HG03558 (cell line): ENCODE data around the gene FAM90A1.
"Not testable (repeated sequence)": the region's sequence is repeated elsewhere in the genome, so short reads cannot be mapped to it uniquely, and the experiment has no call there.

Experiments
- ATAC-seq: cut with Tn5 transposase; IDR thresholded peaks from one replicate; pipeline ENCODE4 v1.9.1; 2021; ENCODE audit warnings: moderate number of reproducible peaks; ENCODE audit not compliant: unreplicated experiment; ENCODE audit errors: extremely low read depth

Gene FAM90A1

GRCh38 chr12:8234746-8235145, 7.3 kb upstream of the FAM90A1 start:
- ATAC-seq: not testable (repeated sequence)

- ATAC-seq: not testable (repeated sequence)
Observed at GRCh38 chr12:8233935-8234495, 6.6 kb upstream of the FAM90A1 start.

- ATAC-seq: not testable (repeated sequence)
Observed at GRCh38 chr12:8233300-8233855, 6.0 kb upstream of the FAM90A1 start.

GRCh38 chr12:8231666-8232608, 4.5 kb upstream of the FAM90A1 start:
- ATAC-seq: not testable (repeated sequence)

GRCh38 chr12:8231049-8231448, 3.6 kb upstream of the FAM90A1 start:
- not testable (repeated sequence) for ATAC-seq

GRCh38 chr12:8229486-8229885, 2.1 kb upstream of the FAM90A1 start:
- not testable (repeated sequence) for ATAC-seq

- not testable (repeated sequence) for ATAC-seq
Observed at GRCh38 chr12:8228607-8229006, 1.2 kb upstream of the FAM90A1 start.

- ATAC-seq: not testable (repeated sequence)
Observed at GRCh38 chr12:8227732-8228077, 287 bp upstream of the FAM90A1 start.

- no peak for ATAC-seq
Observed at GRCh38 chr12:8226355-8226754, 1.1 kb downstream of the FAM90A1 start.

GRCh38 chr12:8224782-8225181, 2.6 kb downstream of the FAM90A1 start:
- ATAC-seq: not testable (repeated sequence)

GRCh38 chr12:8223646-8224045, 3.8 kb downstream of the FAM90A1 start:
- not testable (repeated sequence) for ATAC-seq

GRCh38 chr12:8222303-8222702, 5.1 kb downstream of the FAM90A1 start:
- not testable (repeated sequence) for ATAC-seq

- not testable (repeated sequence) for ATAC-seq
Observed at GRCh38 chr12:8221844-8222243, 5.6 kb downstream of the FAM90A1 start.

- not testable (repeated sequence) for ATAC-seq
Observed at GRCh38 chr12:8221375-8221774, 6.0 kb downstream of the FAM90A1 start.

- not testable (repeated sequence) for ATAC-seq
Observed at GRCh38 chr12:8218711-8219382, 8.6 kb downstream of the FAM90A1 start.

GRCh38 chr12:8197685-8198308, 29.6 kb downstream of the FAM90A1 start:
- not testable (repeated sequence) for ATAC-seq

GRCh38 chr12:8188088-8188487, 39.3 kb downstream of the FAM90A1 start:
- not testable (repeated sequence) for ATAC-seq

- not testable (repeated sequence) for ATAC-seq
Observed at GRCh38 chr12:8184206-8184605, 43.2 kb downstream of the FAM90A1 start.

GRCh38 chr12:8183346-8183745, 44.1 kb downstream of the FAM90A1 start:
- not testable (repeated sequence) for ATAC-seq

- ATAC-seq: not testable (repeated sequence)
Observed at GRCh38 chr12:8182923-8183322, 44.5 kb downstream of the FAM90A1 start.
